HG03045 (cell line): ENCODE data around the gene TSHZ2.

ENCODE experiments used
- ATAC-seq: cut with Tn5 transposase; IDR thresholded peaks from one replicate; pipeline ENCODE4 v1.9.1; 2021; ENCODE audit warnings: mild to moderate bottlenecking, moderate library complexity; ENCODE audit not compliant: unreplicated experiment

The TSHZ2 gene

DNA sequence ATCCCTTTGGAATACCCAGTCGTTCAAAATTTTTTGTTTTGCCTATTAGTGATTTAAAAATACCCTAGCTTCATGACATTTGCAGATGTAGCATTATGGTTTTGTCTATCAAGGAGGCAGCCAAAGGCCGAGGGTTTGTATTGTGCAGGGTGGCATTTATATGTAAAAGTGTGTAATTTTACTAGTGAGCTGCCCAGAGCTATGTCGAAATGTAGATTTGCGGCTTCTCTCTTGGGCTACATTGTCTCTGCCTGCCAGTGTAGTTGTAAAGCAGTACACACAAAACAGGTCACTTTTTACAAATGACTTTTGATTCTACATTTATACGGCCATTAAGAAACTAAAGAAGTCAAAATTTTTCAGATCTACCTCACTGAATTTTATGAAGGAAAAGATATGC lies 87.7 kb downstream of the TSHZ2 start:
- ATAC-seq, result no peak

GRCh38 chr20:53061192-53062108 lies 89.3 kb downstream of the TSHZ2 start:
- ATAC-seq, result no peak

GRCh38 chr20:53064935-53065334 lies 92.8 kb downstream of the TSHZ2 start:
- no peak for ATAC-seq

DNA sequence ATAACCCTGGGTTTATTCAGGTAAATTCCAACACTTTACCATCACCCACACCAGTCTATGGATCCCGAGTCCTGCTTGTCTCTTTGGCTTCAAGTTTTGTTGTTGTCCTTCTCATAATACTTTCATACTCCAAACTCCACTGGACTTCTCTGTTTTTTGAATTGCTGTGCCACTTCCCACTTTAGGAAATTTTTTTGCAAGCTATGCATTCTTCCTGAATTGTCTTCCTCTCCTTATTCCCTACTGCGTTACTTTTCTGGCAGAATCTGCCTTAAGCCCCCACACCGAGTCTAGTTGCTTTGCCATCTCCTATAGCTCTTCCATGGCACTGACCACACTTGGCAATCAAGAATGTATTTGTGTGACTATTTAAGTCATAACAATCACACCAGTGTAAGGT lies 96.1 kb downstream of the TSHZ2 start:
- ATAC-seq, result no peak

- ATAC-seq, result no peak
Observed at GRCh38 chr20:53069132-53069531, 97.0 kb downstream of the TSHZ2 start.

DNA sequence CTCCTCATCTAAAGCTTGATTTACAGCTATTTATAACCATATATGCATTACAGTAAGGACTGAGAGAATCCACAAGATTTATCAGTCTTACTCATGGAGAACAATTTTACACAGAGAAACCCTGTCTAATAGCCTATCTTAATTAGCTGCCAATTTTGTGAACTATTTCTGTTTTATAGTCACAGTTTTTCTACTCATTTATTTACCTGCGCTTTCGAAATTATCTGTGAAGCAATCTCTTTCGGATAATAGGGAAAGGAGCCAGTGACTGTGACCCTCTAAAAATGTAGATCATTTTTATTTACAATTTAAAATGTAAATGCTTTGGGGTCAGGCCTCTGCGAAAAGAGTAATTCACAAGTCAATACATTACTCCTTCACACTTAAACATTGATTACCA lies 98.1 kb downstream of the TSHZ2 start:
- no peak for ATAC-seq

GRCh38 chr20:53070706-53071392 lies 98.7 kb downstream of the TSHZ2 start:
- ATAC-seq, result no peak

GRCh38 chr20:53071833-53072232 lies 99.7 kb downstream of the TSHZ2 start:
- no peak for ATAC-seq

DNA sequence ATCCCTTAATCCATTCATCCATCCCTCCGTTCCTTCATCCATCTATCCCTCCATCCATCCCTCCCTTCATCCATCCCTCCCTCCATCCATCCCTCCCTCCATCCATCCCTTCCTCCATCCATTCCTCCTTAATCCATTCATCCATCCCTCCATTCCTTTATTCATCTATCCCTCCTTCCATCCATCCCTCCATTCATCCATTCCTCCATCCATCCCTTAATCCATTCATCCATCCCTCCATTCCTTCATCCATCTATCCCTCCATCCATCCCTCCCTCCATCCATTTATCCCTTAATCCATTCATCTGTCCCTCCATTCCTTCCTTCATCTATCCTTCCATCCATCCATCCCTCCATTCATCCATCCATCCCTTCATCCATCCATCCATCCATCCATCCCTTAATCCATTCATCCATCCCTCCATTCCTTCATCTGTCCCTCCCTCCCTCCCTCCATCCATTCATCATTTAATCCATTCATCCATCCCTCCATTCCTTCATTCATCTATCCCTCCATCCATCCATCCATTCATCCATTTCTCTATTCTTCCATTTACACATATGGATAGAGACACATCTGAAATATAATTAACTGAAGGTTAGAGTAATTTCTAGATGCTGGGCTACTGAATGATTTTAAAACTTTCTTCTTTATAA lies 100.9 kb downstream of the TSHZ2 start:
- no peak for ATAC-seq

DNA sequence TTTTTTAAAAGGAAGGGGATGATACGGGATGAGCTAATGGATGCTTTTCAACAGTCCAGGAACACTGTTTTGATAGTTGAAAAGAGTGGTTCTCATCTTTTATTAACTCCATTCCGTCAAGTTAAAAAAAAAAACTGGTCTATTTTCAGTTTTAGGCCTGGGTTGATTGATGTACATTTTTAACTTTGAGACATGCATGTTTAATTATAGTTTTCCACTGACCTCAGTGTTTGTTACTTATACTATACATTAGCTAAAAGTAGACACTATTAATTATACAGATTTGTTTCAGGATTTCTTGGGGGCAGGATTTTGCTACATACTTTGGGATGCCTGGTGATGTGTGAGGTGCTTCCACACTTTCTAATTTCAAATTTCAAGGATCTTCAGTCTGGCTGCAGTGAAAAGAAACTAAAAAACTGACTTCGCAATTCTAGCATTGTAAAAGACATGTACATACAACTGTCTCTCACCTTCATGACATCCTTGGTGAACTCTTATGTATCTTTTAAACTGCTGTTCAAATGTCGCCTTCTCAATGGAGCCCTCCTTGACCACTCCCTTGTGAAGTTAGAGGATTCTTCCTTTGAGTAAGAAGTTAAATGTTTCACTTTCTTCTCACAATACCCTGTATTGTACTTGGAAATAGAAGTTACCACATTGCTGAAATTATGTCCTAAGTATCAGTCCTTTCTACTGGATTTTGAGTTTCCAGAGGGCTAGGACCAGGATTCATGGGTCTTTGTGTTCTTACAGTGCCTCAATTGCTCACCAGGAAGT lies 101.7 kb downstream of the TSHZ2 start:
- no peak for ATAC-seq

GRCh38 chr20:53074811-53075314 lies 102.7 kb downstream of the TSHZ2 start:
- ATAC-seq, result no peak

DNA sequence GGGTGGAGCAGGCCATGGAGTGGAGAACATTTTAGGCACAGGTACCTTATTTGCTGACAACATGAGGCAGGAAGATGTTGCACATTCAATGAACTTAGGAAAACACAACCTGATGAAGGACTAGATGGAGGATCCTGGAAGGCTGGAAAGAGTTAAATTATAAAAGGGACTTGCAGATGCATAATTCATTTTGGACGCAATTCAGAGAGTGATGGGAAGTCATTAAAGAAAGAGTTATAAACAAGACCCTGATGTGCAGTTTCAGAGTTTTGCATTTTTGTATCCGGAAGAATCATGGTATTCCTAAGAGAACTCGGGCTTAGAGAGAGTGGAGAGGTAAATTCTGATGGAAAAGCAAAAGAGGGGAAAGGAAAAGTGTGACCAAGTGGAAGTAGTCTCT lies 104.5 kb downstream of the TSHZ2 start:
- no peak for ATAC-seq

GRCh38 chr20:53077373-53078205 lies 105.4 kb downstream of the TSHZ2 start:
- no peak for ATAC-seq

DNA sequence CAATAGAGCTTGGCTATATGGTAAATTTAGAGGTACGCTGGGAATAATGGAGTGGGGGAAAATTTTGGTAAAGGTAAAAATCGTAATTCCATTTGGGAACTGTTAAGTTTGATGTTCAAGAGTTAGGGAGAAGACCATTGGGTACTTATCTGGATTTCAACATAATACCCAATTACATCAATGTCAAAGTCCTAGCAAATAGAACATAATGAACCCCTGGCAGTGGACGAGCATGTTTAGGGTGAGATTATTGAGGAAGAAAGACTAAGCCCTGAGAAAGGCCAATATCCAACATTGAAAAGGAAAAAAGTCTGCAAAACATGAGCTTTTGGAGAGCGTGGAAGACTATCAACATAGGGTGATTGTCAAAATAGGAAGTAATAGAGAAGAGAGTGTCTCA lies 106.6 kb downstream of the TSHZ2 start:
- ATAC-seq, result no peak

DNA sequence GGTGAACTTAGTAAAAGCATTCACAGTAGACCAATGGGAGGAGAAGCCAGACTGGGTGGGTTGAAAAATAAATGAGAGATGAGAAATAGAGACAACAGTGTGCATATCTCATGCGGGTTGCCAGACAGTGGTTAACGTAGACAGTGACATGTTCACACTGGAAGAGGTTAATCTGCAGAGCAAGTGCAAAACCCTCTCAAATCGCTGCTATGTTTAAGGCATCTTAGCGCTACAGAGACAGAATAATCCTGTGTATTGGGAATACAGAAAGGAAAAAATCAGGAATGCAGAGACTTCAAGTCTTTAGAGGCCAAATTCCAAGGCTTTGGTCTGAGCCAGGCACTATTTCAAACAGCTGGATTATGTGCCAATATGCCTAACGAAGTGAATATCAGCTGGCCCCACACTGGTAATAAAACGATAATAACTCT lies 107.1 kb downstream of the TSHZ2 start:
- ATAC-seq, result no peak

- ATAC-seq, result no peak
Observed at GRCh38 chr20:53079828-53080686, 107.9 kb downstream of the TSHZ2 start.

DNA sequence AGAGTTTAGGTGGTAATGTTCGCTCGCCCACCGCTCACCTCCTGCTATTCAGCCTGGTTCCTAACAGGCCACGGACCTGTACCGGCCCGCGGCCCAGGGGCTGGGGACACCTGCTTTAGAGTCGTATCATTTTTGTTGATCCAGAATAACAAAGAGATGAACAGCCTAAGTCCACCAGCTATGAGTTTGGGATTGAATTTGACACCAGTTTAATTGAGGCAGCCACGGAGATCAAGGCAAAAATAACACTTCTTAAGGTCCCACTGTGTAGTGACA lies 108.5 kb downstream of the TSHZ2 start:
- no peak for ATAC-seq

GRCh38 chr20:53080969-53081871 lies 109.1 kb downstream of the TSHZ2 start:
- no peak for ATAC-seq
